ENCODE data around the gene SPTAN1.

Gene SPTAN1

GRCh38 chr9:128595471-128595870 lies 43.1 kb downstream of the SPTAN1 start:
- Histone ChIP-seq H3K4me1 (ENCODE audit: control insufficient read depth, insufficient read depth, low read length) (no peaks in the 10 kb centered on the region), H3K4me3 (ENCODE audit: insufficient read depth, low read depth, low read length) (no peak overlapping the region), H3K27ac (ENCODE audit: insufficient read depth, low read depth, low read length, poor library complexity, severe bottlenecking) (no peak overlapping the region), H3K27me3 (ENCODE audit: control insufficient read depth, insufficient read depth, low read length, poor library complexity, severe bottlenecking) (no peaks in the 10 kb centered on the region), H3K9me3 (ENCODE audit: control insufficient read depth, low read length) (no peaks in the 10 kb centered on the region), H3K36me3 (ENCODE audit: control insufficient read depth, insufficient read depth, low read length) (peaks cover 80% of the 10 kb centered on the region)
- 99% methylated on average over 4 of the region's 4 CpGs for WGBS, 2 experiments

GRCh38 chr9:128600099-128600498 lies 47.7 kb downstream of the SPTAN1 start:
- Histone ChIP-seq H3K4me1 (ENCODE audit: control insufficient read depth, insufficient read depth, low read length) (no peaks in the 10 kb centered on the region), H3K27ac (ENCODE audit: insufficient read depth, low read depth, low read length, poor library complexity, severe bottlenecking) (no peak overlapping the region), H3K9me3 (ENCODE audit: control insufficient read depth, low read length) (no peaks in the 10 kb centered on the region), H3K27me3 (ENCODE audit: control insufficient read depth, insufficient read depth, low read length, poor library complexity, severe bottlenecking) (no peaks in the 10 kb centered on the region), H3K36me3 (ENCODE audit: control insufficient read depth, insufficient read depth, low read length) (peaks cover 60% of the 10 kb centered on the region), H3K4me3 (ENCODE audit: insufficient read depth, low read depth, low read length) (no peak overlapping the region)
- WGBS, 2 experiments = 94 to 97% methylated on average over 4 of the region's 4 CpGs

GRCh38 chr9:128603697-128604096 lies 51.3 kb downstream of the SPTAN1 start:
- H3K9me3 ChIP-seq (ENCODE audit: control insufficient read depth, low read length) = no peaks in the 10 kb centered on the region
- WGBS, 2 experiments = 97% methylated on average over 8 of the region's 8 CpGs
- H3K27ac ChIP-seq (ENCODE audit: insufficient read depth, low read depth, low read length, poor library complexity, severe bottlenecking) = no peak overlapping the region
- H3K27me3 ChIP-seq (ENCODE audit: control insufficient read depth, insufficient read depth, low read length, poor library complexity, severe bottlenecking) = no peaks in the 10 kb centered on the region
- peaks cover 65% of the 10 kb centered on the region for H3K36me3 ChIP-seq (ENCODE audit: control insufficient read depth, insufficient read depth, low read length)
- H3K4me1 ChIP-seq (ENCODE audit: control insufficient read depth, insufficient read depth, low read length) = no peaks in the 10 kb centered on the region
- no peak overlapping the region for H3K4me3 ChIP-seq (ENCODE audit: insufficient read depth, low read depth, low read length)

GRCh38 chr9:128607642-128608350 lies 55.4 kb downstream of the SPTAN1 start:
- Histone ChIP-seq H3K27me3 (ENCODE audit: control insufficient read depth, insufficient read depth, low read length, poor library complexity, severe bottlenecking) (no peaks in the 10 kb centered on the region), H3K27ac (ENCODE audit: insufficient read depth, low read depth, low read length, poor library complexity, severe bottlenecking) (no peak overlapping the region), H3K36me3 (ENCODE audit: control insufficient read depth, insufficient read depth, low read length) (peaks cover 80% of the 10 kb centered on the region), H3K4me1 (ENCODE audit: control insufficient read depth, insufficient read depth, low read length) (no peaks in the 10 kb centered on the region), H3K9me3 (ENCODE audit: control insufficient read depth, low read length) (no peaks in the 10 kb centered on the region), H3K4me3 (ENCODE audit: insufficient read depth, low read depth, low read length) (no peak overlapping the region)
- WGBS, 2 experiments = 96% methylated on average over 16 of the region's 16 CpGs

- H3K36me3 ChIP-seq (ENCODE audit: control insufficient read depth, insufficient read depth, low read length) = peaks cover 84% of the 10 kb centered on the region
- 89 to 93% methylated on average over 3 of the region's 3 CpGs for WGBS, 2 experiments
Measured at GRCh38 chr9:128610897-128611296, 58.5 kb downstream of the SPTAN1 start.

GRCh38 chr9:128611600-128612394 lies 59.4 kb downstream of the SPTAN1 start:
- no peaks in the 10 kb centered on the region for H3K4me1 ChIP-seq (ENCODE audit: control insufficient read depth, insufficient read depth, low read length)
- WGBS, 2 experiments = 95 to 96% methylated on average over 12 of the region's 12 CpGs
- H3K36me3 ChIP-seq (ENCODE audit: control insufficient read depth, insufficient read depth, low read length) = peaks cover 82% of the 10 kb centered on the region
- no peaks in the 10 kb centered on the region for H3K9me3 ChIP-seq (ENCODE audit: control insufficient read depth, low read length)
- no peaks in the 10 kb centered on the region for H3K27me3 ChIP-seq (ENCODE audit: control insufficient read depth, insufficient read depth, low read length, poor library complexity, severe bottlenecking)
- no peak overlapping the region for H3K4me3 ChIP-seq (ENCODE audit: insufficient read depth, low read depth, low read length)
- H3K27ac ChIP-seq (ENCODE audit: insufficient read depth, low read depth, low read length, poor library complexity, severe bottlenecking) = no peak overlapping the region

More at GRCh38 chr9:128610897-128611296, 58.5 kb downstream of the SPTAN1 start:
- Histone ChIP-seq H3K27me3 (ENCODE audit: control insufficient read depth, insufficient read depth, low read length, poor library complexity, severe bottlenecking) (no peaks in the 10 kb centered on the region), H3K4me1 (ENCODE audit: control insufficient read depth, insufficient read depth, low read length) (no peaks in the 10 kb centered on the region), H3K4me3 (ENCODE audit: insufficient read depth, low read depth, low read length) (no peak overlapping the region), H3K9me3 (ENCODE audit: control insufficient read depth, low read length) (no peaks in the 10 kb centered on the region), H3K27ac (ENCODE audit: insufficient read depth, low read depth, low read length, poor library complexity, severe bottlenecking) (no peak overlapping the region)

- H3K27me3 ChIP-seq (ENCODE audit: control insufficient read depth, insufficient read depth, low read length, poor library complexity, severe bottlenecking) = no peaks in the 10 kb centered on the region
- no peaks in the 10 kb centered on the region for H3K4me1 ChIP-seq (ENCODE audit: control insufficient read depth, insufficient read depth, low read length)
- H3K4me3 ChIP-seq (ENCODE audit: insufficient read depth, low read depth, low read length) = no peak overlapping the region
- H3K36me3 ChIP-seq (ENCODE audit: control insufficient read depth, insufficient read depth, low read length) = peaks cover 80% of the 10 kb centered on the region
- WGBS, 2 experiments = 82 to 100% methylated on average over 1 of the region's 1 CpG
- no peak overlapping the region for H3K27ac ChIP-seq (ENCODE audit: insufficient read depth, low read depth, low read length, poor library complexity, severe bottlenecking)
- no peaks in the 10 kb centered on the region for H3K9me3 ChIP-seq (ENCODE audit: control insufficient read depth, low read length)
Measured at GRCh38 chr9:128614728-128615127, 62.3 kb downstream of the SPTAN1 start.

- 95 to 97% methylated on average over 12 of the region's 12 CpGs for WGBS, 2 experiments
- Histone ChIP-seq H3K4me1 (ENCODE audit: control insufficient read depth, insufficient read depth, low read length) (no peaks in the 10 kb centered on the region), H3K27me3 (ENCODE audit: control insufficient read depth, insufficient read depth, low read length, poor library complexity, severe bottlenecking) (no peaks in the 10 kb centered on the region), H3K27ac (ENCODE audit: insufficient read depth, low read depth, low read length, poor library complexity, severe bottlenecking) (no peak overlapping the region), H3K9me3 (ENCODE audit: control insufficient read depth, low read length) (no peaks in the 10 kb centered on the region), H3K36me3 (ENCODE audit: control insufficient read depth, insufficient read depth, low read length) (peaks cover 79% of the 10 kb centered on the region), H3K4me3 (ENCODE audit: insufficient read depth, low read depth, low read length) (no peak overlapping the region)
Measured at GRCh38 chr9:128615571-128615970, 63.2 kb downstream of the SPTAN1 start.

- no peak overlapping the region for H3K4me3 ChIP-seq (ENCODE audit: insufficient read depth, low read depth, low read length)
- H3K27ac ChIP-seq (ENCODE audit: insufficient read depth, low read depth, low read length, poor library complexity, severe bottlenecking) = no peak overlapping the region
- no peaks in the 10 kb centered on the region for H3K4me1 ChIP-seq (ENCODE audit: control insufficient read depth, insufficient read depth, low read length)
- no peaks in the 10 kb centered on the region for H3K9me3 ChIP-seq (ENCODE audit: control insufficient read depth, low read length)
- H3K27me3 ChIP-seq (ENCODE audit: control insufficient read depth, insufficient read depth, low read length, poor library complexity, severe bottlenecking) = no peaks in the 10 kb centered on the region
- H3K36me3 ChIP-seq (ENCODE audit: control insufficient read depth, insufficient read depth, low read length) = peaks cover 80% of the 10 kb centered on the region
- 96 to 97% methylated on average over 8 of the region's 8 CpGs for WGBS, 2 experiments
Measured at GRCh38 chr9:128617943-128618342, 65.6 kb downstream of the SPTAN1 start.

GRCh38 chr9:128619127-128619526 lies 66.7 kb downstream of the SPTAN1 start:
- H3K27me3 ChIP-seq (ENCODE audit: control insufficient read depth, insufficient read depth, low read length, poor library complexity, severe bottlenecking) = no peaks in the 10 kb centered on the region
- H3K4me1 ChIP-seq (ENCODE audit: control insufficient read depth, insufficient read depth, low read length) = no peaks in the 10 kb centered on the region
- H3K4me3 ChIP-seq (ENCODE audit: insufficient read depth, low read depth, low read length) = no peak overlapping the region
- 96 to 97% methylated on average over 6 of the region's 6 CpGs for WGBS, 2 experiments
- H3K36me3 ChIP-seq (ENCODE audit: control insufficient read depth, insufficient read depth, low read length) = peaks cover 69% of the 10 kb centered on the region
- no peak overlapping the region for H3K27ac ChIP-seq (ENCODE audit: insufficient read depth, low read depth, low read length, poor library complexity, severe bottlenecking)
- no peaks in the 10 kb centered on the region for H3K9me3 ChIP-seq (ENCODE audit: control insufficient read depth, low read length)

Measured in ectodermal cell (in vitro differentiated cells).